Body of pancreas (tissue), 4 donors: ENCODE results near the gene AUTS2.

Experiments used
- POLR2A ChIP-seq, 3 donors: fragments of 450-650 bp; IDR thresholded peaks; one replicate each; pipeline ENCODE4 v1.6.1; 2016; ENCODE audit warnings: antibody characterized with exemption in 3 of 3, mild to moderate bottlenecking in 2 of 3
- TF ChIP-seq, protein P1 (sequence below), 7 experiments: fragments of 450-650 bp in 4 of 7; fragments of 200-600 bp in 3 of 7; sonication (generic) in 3 of 7; IDR thresholded peaks; one replicate each; pipeline ENCODE4 v1.5.1; 2016 to 2019; ENCODE audit warnings: antibody characterized with exemption in 7 of 7

GRCh38 chr7:69630292-69630691 is 32.0 kb downstream of the AUTS2 start:
- TF ChIP-seq, protein P1, sequence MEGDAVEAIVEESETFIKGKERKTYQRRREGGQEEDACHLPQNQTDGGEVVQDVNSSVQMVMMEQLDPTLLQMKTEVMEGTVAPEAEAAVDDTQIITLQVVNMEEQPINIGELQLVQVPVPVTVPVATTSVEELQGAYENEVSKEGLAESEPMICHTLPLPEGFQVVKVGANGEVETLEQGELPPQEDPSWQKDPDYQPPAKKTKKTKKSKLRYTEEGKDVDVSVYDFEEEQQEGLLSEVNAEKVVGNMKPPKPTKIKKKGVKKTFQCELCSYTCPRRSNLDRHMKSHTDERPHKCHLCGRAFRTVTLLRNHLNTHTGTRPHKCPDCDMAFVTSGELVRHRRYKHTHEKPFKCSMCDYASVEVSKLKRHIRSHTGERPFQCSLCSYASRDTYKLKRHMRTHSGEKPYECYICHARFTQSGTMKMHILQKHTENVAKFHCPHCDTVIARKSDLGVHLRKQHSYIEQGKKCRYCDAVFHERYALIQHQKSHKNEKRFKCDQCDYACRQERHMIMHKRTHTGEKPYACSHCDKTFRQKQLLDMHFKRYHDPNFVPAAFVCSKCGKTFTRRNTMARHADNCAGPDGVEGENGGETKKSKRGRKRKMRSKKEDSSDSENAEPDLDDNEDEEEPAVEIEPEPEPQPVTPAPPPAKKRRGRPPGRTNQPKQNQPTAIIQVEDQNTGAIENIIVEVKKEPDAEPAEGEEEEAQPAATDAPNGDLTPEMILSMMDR (IDR thresholded peaks at IDR 0.05): no peak
- no peak for TF ChIP-seq POLR2A (IDR thresholded peaks at IDR 0.05)
